Activated CD4-positive, alpha-beta T cell treated with anti-CD3 and anti-CD28 coated beads, Interleukin-2, amount 10 ng/mL, durations not matched to agents 7 days and 5 days (primary cell): ENCODE data around the gene KRTAP5-11. TPM values are rescaled to one million over a fixed set of nuclear protein-coding genes. Genes with fewer than 3 reads are reported as not detected.

Source experiments
- CTCF ChIA-PET: fragments of 350-600 bp; sonication (Branson Sonifier 250); formaldehyde crosslinking; loops from one replicate; lab custom pipeline; 2021; ENCODE audit warnings: antibody characterized with exemption; lab: Charles Lee
- POLR2A ChIA-PET: fragments of 350-600 bp; sonication (Branson Sonifier 250); formaldehyde crosslinking; loops from one replicate; lab custom pipeline; 2021; ENCODE audit warnings: antibody characterized with exemption; lab: Charles Lee
- DNase-seq: peaks from one replicate; pipeline ENCODE4 v3.0.0-alpha.2; 2020
- H3K27ac Mint-ChIP-seq: one replicate; pipeline ENCODE4 v1.8.0; 2021; ENCODE audit warnings: mild to moderate bottlenecking, moderate library complexity, mixed read lengths
- H3K27me3 Mint-ChIP-seq: one replicate; pipeline ENCODE4 v1.8.0; 2021; ENCODE audit warnings: mixed read lengths
- H3K36me3 Mint-ChIP-seq: one replicate; pipeline ENCODE4 v1.8.0; 2021; ENCODE audit warnings: low read depth, mixed read lengths
- H3K4me1 Mint-ChIP-seq: one replicate; pipeline ENCODE4 v1.8.0; 2021; ENCODE audit warnings: mixed read lengths
- H3K4me3 Mint-ChIP-seq: one replicate; pipeline ENCODE4 v1.8.0; 2021; ENCODE audit warnings: mild to moderate bottlenecking, moderate library complexity, mixed read lengths
- H3K9me3 Mint-ChIP-seq: one replicate; pipeline ENCODE4 v1.8.0; 2021; ENCODE audit warnings: mixed read lengths
- total RNA-seq, 2 experiments: library from RNA; stranded (reverse); gene quantifications; one replicate each; pipeline ENCODE4 v1.2.3, GENCODE V29; 2021

KRTAP5-11 gene
- total RNA-seq, 2 experiments from 2014 or later, result not detected

GRCh38 chr11:71558996-71559395 lies 23.7 kb downstream of the KRTAP5-11 start:
- ChIA-PET POLR2A (no interaction called here), CTCF (no interaction called here)
- DNase-seq, result no peak
- H3K27ac Mint-ChIP-seq, result no peak overlapping the region
- H3K27me3 Mint-ChIP-seq, result peaks cover 31% of the 10 kb centered on the region
- H3K36me3 Mint-ChIP-seq, result no peaks in the 10 kb centered on the region
- H3K4me3 Mint-ChIP-seq, result no peak overlapping the region
- H3K9me3 Mint-ChIP-seq, result no peaks in the 10 kb centered on the region
- H3K4me1 Mint-ChIP-seq, result no peaks in the 10 kb centered on the region

GRCh38 chr11:71557257-71557656 lies 25.4 kb downstream of the KRTAP5-11 start:
- H3K27ac Mint-ChIP-seq, result no peak overlapping the region
- DNase-seq, result no peak
- ChIA-PET POLR2A (no interaction called here), CTCF (no interaction called here)
- no peaks in the 10 kb centered on the region for H3K36me3 Mint-ChIP-seq
- no peak overlapping the region for H3K4me3 Mint-ChIP-seq
- H3K27me3 Mint-ChIP-seq, result peaks cover 23% of the 10 kb centered on the region
- H3K9me3 Mint-ChIP-seq, result no peaks in the 10 kb centered on the region
- H3K4me1 Mint-ChIP-seq, result no peaks in the 10 kb centered on the region

- Mint-ChIP-seq H3K9me3 (no peaks in the 10 kb centered on the region), H3K27me3 (peaks cover 22% of the 10 kb centered on the region), H3K36me3 (no peaks in the 10 kb centered on the region), H3K4me3 (no peak overlapping the region), H3K27ac (no peak overlapping the region), H3K4me1 (no peaks in the 10 kb centered on the region)
- ChIA-PET POLR2A (no interaction called here), CTCF (no interaction called here)
- no peak for DNase-seq
Measured at GRCh38 chr11:71556018-71556417, 26.7 kb downstream of the KRTAP5-11 start.

GRCh38 chr11:71555508-71555907 lies 27.2 kb downstream of the KRTAP5-11 start:
- ChIA-PET POLR2A (no interaction called here), CTCF (no interaction called here)
- Mint-ChIP-seq H3K9me3 (no peaks in the 10 kb centered on the region), H3K4me1 (no peaks in the 10 kb centered on the region), H3K27ac (no peak overlapping the region), H3K4me3 (no peak overlapping the region), H3K36me3 (no peaks in the 10 kb centered on the region), H3K27me3 (peaks cover 18% of the 10 kb centered on the region)
- no peak for DNase-seq

- DNase-seq, result no peak
- H3K36me3 Mint-ChIP-seq, result no peaks in the 10 kb centered on the region
- no peak overlapping the region for H3K4me3 Mint-ChIP-seq
- H3K9me3 Mint-ChIP-seq, result no peaks in the 10 kb centered on the region
- H3K4me1 Mint-ChIP-seq, result no peaks in the 10 kb centered on the region
- ChIA-PET CTCF (no interaction called here), POLR2A (no interaction called here)
- peaks cover 18% of the 10 kb centered on the region for H3K27me3 Mint-ChIP-seq
- H3K27ac Mint-ChIP-seq, result no peak overlapping the region
Measured at GRCh38 chr11:71554996-71555395, 27.7 kb downstream of the KRTAP5-11 start.

GRCh38 chr11:71551711-71552110 lies 31.0 kb downstream of the KRTAP5-11 start:
- no peak for DNase-seq
- H3K27ac Mint-ChIP-seq, result no peak overlapping the region
- H3K9me3 Mint-ChIP-seq, result no peaks in the 10 kb centered on the region
- no peaks in the 10 kb centered on the region for H3K36me3 Mint-ChIP-seq
- H3K4me3 Mint-ChIP-seq, result no peak overlapping the region
- H3K27me3 Mint-ChIP-seq, result peaks cover 15% of the 10 kb centered on the region
- POLR2A ChIA-PET, result no interaction called here
- no peaks in the 10 kb centered on the region for H3K4me1 Mint-ChIP-seq
- CTCF ChIA-PET, result no interaction called here

- DNase-seq, result no peak
- no peaks in the 10 kb centered on the region for H3K36me3 Mint-ChIP-seq
- POLR2A ChIA-PET, result no interaction called here
- H3K9me3 Mint-ChIP-seq, result no peaks in the 10 kb centered on the region
- peaks cover 11% of the 10 kb centered on the region for H3K27me3 Mint-ChIP-seq
- no peak overlapping the region for H3K4me3 Mint-ChIP-seq
- H3K4me1 Mint-ChIP-seq, result no peaks in the 10 kb centered on the region
- H3K27ac Mint-ChIP-seq, result no peak overlapping the region
- CTCF ChIA-PET, result interaction anchor here (1.0 kb wide), 1 partner anchor 8 kb away, joined by 3 read pairs; no protein-coding TSS in a partner anchor
Measured at GRCh38 chr11:71548716-71549151, 33.9 kb downstream of the KRTAP5-11 start.

GRCh38 chr11:71548120-71548519 lies 34.6 kb downstream of the KRTAP5-11 start, which contains the start of gene KRTAP5-9:
KRTAP5-9 (plus strand) TSS chr11:71548420; CDS start chr11:71548658, 238 bp downstream.
- Mint-ChIP-seq H3K4me1 (no peaks in the 10 kb centered on the region), H3K36me3 (no peaks in the 10 kb centered on the region), H3K9me3 (no peaks in the 10 kb centered on the region), H3K27ac (no peak within 1 kb of the TSS), H3K4me3 (no peak within 1 kb of the TSS), H3K27me3 (peaks cover 11% of the 10 kb centered on the region)
- DNase-seq, result no peak
- ChIA-PET POLR2A (no interaction called here), CTCF (no interaction called here)

- no peak for DNase-seq
- no peaks in the 10 kb centered on the region for H3K36me3 Mint-ChIP-seq
- peaks cover 7% of the 10 kb centered on the region for H3K27me3 Mint-ChIP-seq
- POLR2A ChIA-PET, result no interaction called here
- no peak overlapping the region for H3K27ac Mint-ChIP-seq
- peaks cover 10% of the 10 kb centered on the region for H3K9me3 Mint-ChIP-seq
- H3K4me3 Mint-ChIP-seq, result no peak overlapping the region
- CTCF ChIA-PET, result interaction anchor here (0.7 kb wide), 1 partner anchor 164 kb away, joined by 3 read pairs; no protein-coding TSS in a partner anchor
- H3K4me1 Mint-ChIP-seq, result no peaks in the 10 kb centered on the region
Measured at GRCh38 chr11:71545405-71545966, 37.2 kb downstream of the KRTAP5-11 start.

GRCh38 chr11:71544525-71545214 lies 38.0 kb downstream of the KRTAP5-11 start:
- Mint-ChIP-seq H3K36me3 (no peaks in the 10 kb centered on the region), H3K4me1 (no peaks in the 10 kb centered on the region), H3K27ac (no peak overlapping the region), H3K9me3 (peaks cover 10% of the 10 kb centered on the region), H3K27me3 (peaks cover 7% of the 10 kb centered on the region), H3K4me3 (no peak overlapping the region)
- no peak for DNase-seq
- ChIA-PET CTCF (no interaction called here), POLR2A (no interaction called here)

GRCh38 chr11:71543866-71544265 lies 38.8 kb downstream of the KRTAP5-11 start:
- H3K4me1 Mint-ChIP-seq, result no peaks in the 10 kb centered on the region
- peaks cover under 1% of the 10 kb centered on the region for H3K27me3 Mint-ChIP-seq
- H3K4me3 Mint-ChIP-seq, result no peak overlapping the region
- H3K27ac Mint-ChIP-seq, result no peak overlapping the region
- H3K9me3 Mint-ChIP-seq, result peaks cover 10% of the 10 kb centered on the region
- no peaks in the 10 kb centered on the region for H3K36me3 Mint-ChIP-seq
- ChIA-PET CTCF (no interaction called here), POLR2A (no interaction called here)
- no peak for DNase-seq

- CTCF ChIA-PET, result interaction anchor here (0.5 to 1.2 kb wide), 2 partner anchors 113 to 227 kb away, joined by 3 read pairs; no protein-coding TSS in a partner anchor
- POLR2A ChIA-PET, result no interaction called here
- no peak overlapping the region for H3K27ac Mint-ChIP-seq
- H3K27me3 Mint-ChIP-seq, result no peaks in the 10 kb centered on the region
- H3K4me1 Mint-ChIP-seq, result no peaks in the 10 kb centered on the region
- no peaks in the 10 kb centered on the region for H3K36me3 Mint-ChIP-seq
- H3K9me3 Mint-ChIP-seq, result peaks cover 10% of the 10 kb centered on the region
- H3K4me3 Mint-ChIP-seq, result no peak overlapping the region
- DNase-seq, result no peak
Measured at GRCh38 chr11:71542879-71543777, 39.5 kb downstream of the KRTAP5-11 start.

GRCh38 chr11:71542382-71542781 lies 40.3 kb downstream of the KRTAP5-11 start:
- Mint-ChIP-seq H3K27ac (no peak overlapping the region), H3K36me3 (no peaks in the 10 kb centered on the region), H3K9me3 (peaks cover 10% of the 10 kb centered on the region), H3K4me1 (no peaks in the 10 kb centered on the region), H3K4me3 (no peak overlapping the region), H3K27me3 (no peaks in the 10 kb centered on the region)
- POLR2A ChIA-PET, result no interaction called here
- DNase-seq, result no peak
- CTCF ChIA-PET, result interaction anchor here (0.5 to 1.2 kb wide), 2 partner anchors 113 to 226 kb away, joined by 3 read pairs; no protein-coding TSS in a partner anchor
